Neural progenitor cell (in vitro differentiated cells): ENCODE measurements around the gene DPF3. TPM values are rescaled to one million over a fixed set of nuclear protein-coding genes. Genes with fewer than 3 reads are reported as not detected.
"Not testable (repeated sequence)": the region's sequence is repeated elsewhere in the genome, so short reads cannot be mapped to it uniquely, and the experiment has no call there.

Experiments used
- DNase-seq: peaks from one replicate; pipeline ENCODE4 v3.0.0-alpha.2; 2016; ENCODE audit warnings: low spot score
- H2AFZ ChIP-seq: fragments of 200-600 bp; sonication (generic); replicated peaks from 2 replicates; pipeline ENCODE4 v1.6.1; 2016; ENCODE audit warnings: antibody characterized with exemption
- H3F3A ChIP-seq: fragments of 200-600 bp; sonication (generic); 2 replicates; pipeline ENCODE4 v1.6.1; 2016; ENCODE audit warnings: antibody characterized with exemption, low read depth
- H3K27ac ChIP-seq: fragments of 200-600 bp; sonication (generic); 2 replicates; pipeline ENCODE4 v1.5.1; 2016; ENCODE audit warnings: mild to moderate bottlenecking
- H3K27me3 ChIP-seq: fragments of 200-600 bp; sonication (generic); 2 replicates; pipeline ENCODE4 v1.6.1; 2016; ENCODE audit warnings: mild to moderate bottlenecking, moderate library complexity
- H3K36me3 ChIP-seq: fragments of 200-600 bp; sonication (generic); 2 replicates; pipeline ENCODE4 v1.5.1; 2016
- H3K4me1 ChIP-seq: fragments of 200-600 bp; sonication (generic); 2 replicates; pipeline ENCODE4 v1.6.1; 2016; ENCODE audit warnings: mixed run types
- H3K4me2 ChIP-seq: fragments of 200-600 bp; sonication (generic); 2 replicates; pipeline ENCODE4 v1.6.1; 2016
- H3K4me3 ChIP-seq: fragments of 200-600 bp; sonication (generic); 2 replicates; pipeline ENCODE4 v1.5.1; 2016
- H3K79me2 ChIP-seq: fragments of 200-600 bp; sonication (generic); 2 replicates; pipeline ENCODE4 v1.6.1; 2016; ENCODE audit warnings: low read depth
- H3K9ac ChIP-seq: fragments of 200-600 bp; sonication (generic); 2 replicates; pipeline ENCODE4 v1.6.1; 2016
- H3K9me3 ChIP-seq: fragments of 200-600 bp; sonication (generic); 2 replicates; pipeline ENCODE4 v1.5.1; 2016; ENCODE audit warnings: low read depth
- H4K20me1 ChIP-seq: fragments of 200-600 bp; sonication (generic); 2 replicates; pipeline ENCODE4 v1.6.1; 2016; ENCODE audit warnings: low read depth
- H3K27ac Mint-ChIP-seq: 3 replicates; pipeline ENCODE4 v1.8.0; 2021; ENCODE audit warnings: mixed read lengths
- H3K27me3 Mint-ChIP-seq: 2 replicates; pipeline ENCODE4 v1.8.0; 2022; ENCODE audit warnings: low read depth, mild to moderate bottlenecking, inconsistent platforms, moderate library complexity, mixed read lengths; ENCODE audit not compliant: insufficient read depth
- H3K36me3 Mint-ChIP-seq: 3 replicates; pipeline ENCODE4 v1.8.0; 2021; ENCODE audit warnings: mixed read lengths
- H3K4me1 Mint-ChIP-seq: 3 replicates; pipeline ENCODE4 v1.8.0; 2021; ENCODE audit warnings: mixed read lengths
- H3K4me3 Mint-ChIP-seq: 3 replicates; pipeline ENCODE4 v1.8.0; 2021; ENCODE audit warnings: mild to moderate bottlenecking, moderate library complexity, mixed read lengths
- H3K9me3 Mint-ChIP-seq: 3 replicates; pipeline ENCODE4 v1.8.0; 2020; ENCODE audit warnings: mixed read lengths
- CTCF ChIP-seq: fragments of 200-600 bp; sonication (generic); IDR thresholded peaks from 2 replicates; pipeline ENCODE4 v1.5.1; 2017; ENCODE audit warnings: antibody characterized with exemption, mild to moderate bottlenecking
- EZH2 ChIP-seq: fragments of 200-600 bp; sonication (generic); IDR thresholded peaks from 2 replicates; pipeline ENCODE4 v1.6.1; 2017; ENCODE audit warnings: antibody characterized with exemption, mild to moderate bottlenecking, moderate library complexity
- EZH2phosphoT487 ChIP-seq: fragments of 200-600 bp; sonication (generic); IDR thresholded peaks from 2 replicates; pipeline ENCODE4 v1.6.1; 2017; ENCODE audit warnings: antibody characterized with exemption
- total RNA-seq: library from RNA; depleted of rRNA; stranded (reverse); fragments of >200 nt; gene quantifications from 2 replicates; pipeline ENCODE4 v1.2.3, GENCODE V29; 2015; ENCODE audit warnings: low replicate concordance

Gene DPF3
- total RNA-seq, 1 donor from 2014 or later: not detected

- Histone ChIP-seq H3K79me2 (no peaks in the 10 kb centered on the region), H3K9ac (no peak overlapping the region), H3F3A (no peaks in the 10 kb centered on the region), H3K4me3 (no peak overlapping the region), H2AFZ (no peak overlapping the region), H4K20me1 (no peaks in the 10 kb centered on the region), H3K4me1 (no peaks in the 10 kb centered on the region), H3K9me3 (no peaks in the 10 kb centered on the region), H3K27me3 (no peaks in the 10 kb centered on the region), H3K36me3 (no peaks in the 10 kb centered on the region), H3K27ac (no peak overlapping the region), H3K4me2 (no peak overlapping the region)
- Mint-ChIP-seq H3K4me1 (no peaks in the 10 kb centered on the region), H3K27ac (no peak overlapping the region), H3K36me3 (peaks cover 2% of the 10 kb centered on the region), H3K27me3 (no peaks in the 10 kb centered on the region), H3K4me3 (no peak overlapping the region), H3K9me3 (peaks cover 8% of the 10 kb centered on the region)
- DNase-seq: no peak
- TF ChIP-seq EZH2 (no peak), EZH2phosphoT487 (no peak), CTCF (no peak)
These were observed 142.4 kb downstream of the DPF3 start for GRCh38 chr14:72751276-72752033.

- H3K27me3 Mint-ChIP-seq, H3K4me3 Mint-ChIP-seq, H4K20me1 ChIP-seq, H2AFZ ChIP-seq, H3K9me3 Mint-ChIP-seq, H3K4me1 ChIP-seq, H3K9me3 ChIP-seq, H3K36me3 Mint-ChIP-seq, H3K4me2 ChIP-seq, H3K9ac ChIP-seq, H3K27ac Mint-ChIP-seq, H3K27me3 ChIP-seq, DNase-seq, H3K79me2 ChIP-seq, H3K4me1 Mint-ChIP-seq, H3K27ac ChIP-seq, H3F3A ChIP-seq, H3K4me3 ChIP-seq, H3K36me3 ChIP-seq: not testable (repeated sequence)
These were observed 145.0 kb downstream of the DPF3 start for GRCh38 chr14:72748921-72749320.

GRCh38 chr14:72747652-72748051 lies 146.2 kb downstream of the DPF3 start:
- DNase-seq: no peak
- H3K27ac Mint-ChIP-seq: no peak overlapping the region
- Histone ChIP-seq H3K9me3 (no peaks in the 10 kb centered on the region), H3K4me3 (no peak overlapping the region), H3F3A (no peaks in the 10 kb centered on the region), H3K4me1 (peaks cover under 1% of the 10 kb centered on the region), H3K36me3 (no peaks in the 10 kb centered on the region), H3K27ac (no peak overlapping the region), H3K4me2 (no peak overlapping the region), H3K79me2 (no peaks in the 10 kb centered on the region), H4K20me1 (no peaks in the 10 kb centered on the region), H3K9ac (no peak overlapping the region), H3K27me3 (no peaks in the 10 kb centered on the region), H2AFZ (no peak overlapping the region)
- no peak overlapping the region for H3K4me3 Mint-ChIP-seq
- no peaks in the 10 kb centered on the region for H3K4me1 Mint-ChIP-seq
- H3K9me3 Mint-ChIP-seq: peaks cover 8% of the 10 kb centered on the region
- peaks cover 7% of the 10 kb centered on the region for H3K27me3 Mint-ChIP-seq
- TF ChIP-seq CTCF (no peak), EZH2phosphoT487 (no peak), EZH2 (no peak)
- H3K36me3 Mint-ChIP-seq: no peaks in the 10 kb centered on the region
